CD14-positive monocyte (primary cell): ENCODE data around the gene PDK2. TPM values are rescaled to one million over a fixed set of nuclear protein-coding genes. Genes with fewer than 3 reads are reported as not detected.

Experiments used
- DNase-seq, 3 donors: peaks; one replicate each; pipeline ENCODE4 v3.0.0-alpha.2; 2011 to 2022
- H2AFZ ChIP-seq: 2 replicates; pipeline ENCODE4 v1.6.0; 2012; ENCODE audit warnings: mild to moderate bottlenecking, low read depth, low read length, inconsistent platforms; ENCODE audit not compliant: insufficient read depth, poor library complexity, severe bottlenecking
- H3K27ac ChIP-seq, 2 donors: 1 replicate in 1 of 2; 2 replicates in 1 of 2; pipeline ENCODE4 v1.5.1; 2012 to 2013; ENCODE audit warnings: low read length in 2 of 2, control low read depth in 1 of 2, inconsistent platforms in 1 of 2, low read depth in 1 of 2, mild to moderate bottlenecking in 1 of 2
- H3K27me3 ChIP-seq, 2 donors: one replicate each; pipeline versions ENCODE4 v1.6.0 to v1.6.1; 2011 to 2013; ENCODE audit warnings: low read length in 2 of 2; ENCODE audit not compliant: control insufficient read depth in 2 of 2, insufficient read depth in 2 of 2
- H3K36me3 ChIP-seq, 2 donors: replicated peaks in 1 of 2; 1 replicate in 1 of 2; 2 replicates in 1 of 2; pipeline versions ENCODE4 v1.5.1 to v1.6.1; 2012 to 2013; ENCODE audit warnings: low read length in 2 of 2, control low read depth in 1 of 2, inconsistent platforms in 1 of 2, mild to moderate bottlenecking in 1 of 2; ENCODE audit not compliant: insufficient read depth in 2 of 2, control insufficient read depth in 1 of 2
- H3K4me1 ChIP-seq, 2 donors: 1 replicate in 1 of 2; 2 replicates in 1 of 2; pipeline versions ENCODE4 v1.5.1 to v1.6.1; 2012 to 2013; ENCODE audit warnings: low read length in 2 of 2, control low read depth in 1 of 2, inconsistent platforms in 1 of 2, mild to moderate bottlenecking in 1 of 2, moderate library complexity in 1 of 2; ENCODE audit not compliant: insufficient read depth in 2 of 2, control insufficient read depth in 1 of 2
- H3K4me2 ChIP-seq: replicated peaks from 2 replicates; pipeline ENCODE3; 2012; ENCODE audit warnings: low read length, moderate library complexity, mild to moderate bottlenecking; ENCODE audit not compliant: poor library complexity, severe bottlenecking; ENCODE audit errors: extremely low read depth
- H3K4me3 ChIP-seq, 3 experiments: fragments of 200-600 bp in 1 of 3; sonication (generic) in 1 of 3; replicated peaks in 1 of 3; 1 replicate in 2 of 3; 2 replicates in 1 of 3; pipeline ENCODE4 v1.5.1; 2011 to 2013; ENCODE audit warnings: low read length in 3 of 3, mild to moderate bottlenecking in 3 of 3, control low read depth in 2 of 3, low read depth in 2 of 3, inconsistent platforms in 1 of 3, moderate library complexity in 1 of 3
- H3K79me2 ChIP-seq: 2 replicates; pipeline ENCODE4 v1.6.0; 2012; ENCODE audit warnings: mild to moderate bottlenecking, control low read depth, inconsistent platforms, low read length, moderate library complexity; ENCODE audit not compliant: insufficient read depth
- H3K9ac ChIP-seq: 2 replicates; pipeline ENCODE4 v1.6.0; 2017; ENCODE audit warnings: low read length, mild to moderate bottlenecking; ENCODE audit not compliant: insufficient read depth, poor library complexity, severe bottlenecking
- H3K9me3 ChIP-seq, 2 donors: replicated peaks in 1 of 2; 1 replicate in 1 of 2; 2 replicates in 1 of 2; pipeline versions ENCODE4 v1.5.1 to v1.6.1; 2012 to 2013; ENCODE audit warnings: low read length in 2 of 2, control low read depth in 1 of 2; ENCODE audit not compliant: control insufficient read depth in 1 of 2, insufficient read depth in 1 of 2
- H4K20me1 ChIP-seq: 2 replicates; pipeline ENCODE4 v1.6.0; 2012; ENCODE audit warnings: mild to moderate bottlenecking, low read length, control low read depth, moderate library complexity; ENCODE audit not compliant: insufficient read depth
- H3K27ac Mint-ChIP-seq, 7 donors: one replicate each; pipeline ENCODE4 v1.8.0; 2020; ENCODE audit warnings: mild to moderate bottlenecking in 7 of 7, mixed read lengths in 7 of 7, moderate library complexity in 6 of 7, inconsistent platforms in 2 of 7
- H3K27me3 Mint-ChIP-seq, 3 donors: one replicate each; pipeline ENCODE4 v1.8.0; 2021 to 2022; ENCODE audit warnings: low read depth in 3 of 3, mild to moderate bottlenecking in 3 of 3, mixed read lengths in 3 of 3, moderate library complexity in 3 of 3, inconsistent platforms in 1 of 3
- H3K36me3 Mint-ChIP-seq, 2 donors: one replicate each; pipeline ENCODE4 v1.8.0; 2020; ENCODE audit warnings: mixed read lengths in 2 of 2, inconsistent platforms in 1 of 2, mild to moderate bottlenecking in 1 of 2
- H3K4me1 Mint-ChIP-seq: one replicate; pipeline ENCODE4 v1.8.0; 2020; ENCODE audit warnings: mild to moderate bottlenecking, mixed read lengths
- H3K4me3 Mint-ChIP-seq, 2 donors: one replicate each; pipeline ENCODE4 v1.8.0; 2020; ENCODE audit warnings: mild to moderate bottlenecking in 2 of 2, mixed read lengths in 2 of 2, moderate library complexity in 1 of 2
- H3K9me3 Mint-ChIP-seq, 7 donors: one replicate each; pipeline ENCODE4 v1.8.0; 2020 to 2022; ENCODE audit warnings: mixed read lengths in 7 of 7, mild to moderate bottlenecking in 6 of 7, moderate library complexity in 6 of 7, inconsistent platforms in 2 of 7
- CTCF ChIP-seq: fragments of 200-600 bp; IDR thresholded peaks from one replicate; pipeline ENCODE4 v1.8.0; 2022; ENCODE audit warnings: antibody characterized with exemption, mild to moderate bottlenecking
- WGBS: methylation state at CpG from one replicate; pipeline ENCODE4 v1.1.5; 2013; ENCODE audit warnings: missing lambda C conversion rate; ENCODE audit not compliant: insufficient coverage; 5-methylcytosine and 5-hydroxymethylcytosine counted together
- intact Hi-C, 2 donors: fragments of 100-400 bp; cut with micrococcal nuclease; formaldehyde crosslinking; loops; one replicate each; pipeline versions ENCODE4 v1.15.0 to v1.15.1; 2023
- polyA plus RNA-seq, 3 donors: library from polyadenylated mRNA; depleted of rRNA in 1 of 3; unstranded in 2 of 3; stranded (reverse) in 1 of 3; fragments of 300-500 nt in 2 of 3; fragments of >200 nt in 1 of 3; fragmentation: Illumina TruSeq in 2 of 3; gene quantifications; 1 replicate in 2 of 3; 2 replicates in 1 of 3; pipeline ENCODE4 v1.2.3, GENCODE V29; 2012 to 2021

The PDK2 gene
- polyA plus RNA-seq, 3 donors = 15.9 to 43.0 (median 23.4) TPM

DNA sequence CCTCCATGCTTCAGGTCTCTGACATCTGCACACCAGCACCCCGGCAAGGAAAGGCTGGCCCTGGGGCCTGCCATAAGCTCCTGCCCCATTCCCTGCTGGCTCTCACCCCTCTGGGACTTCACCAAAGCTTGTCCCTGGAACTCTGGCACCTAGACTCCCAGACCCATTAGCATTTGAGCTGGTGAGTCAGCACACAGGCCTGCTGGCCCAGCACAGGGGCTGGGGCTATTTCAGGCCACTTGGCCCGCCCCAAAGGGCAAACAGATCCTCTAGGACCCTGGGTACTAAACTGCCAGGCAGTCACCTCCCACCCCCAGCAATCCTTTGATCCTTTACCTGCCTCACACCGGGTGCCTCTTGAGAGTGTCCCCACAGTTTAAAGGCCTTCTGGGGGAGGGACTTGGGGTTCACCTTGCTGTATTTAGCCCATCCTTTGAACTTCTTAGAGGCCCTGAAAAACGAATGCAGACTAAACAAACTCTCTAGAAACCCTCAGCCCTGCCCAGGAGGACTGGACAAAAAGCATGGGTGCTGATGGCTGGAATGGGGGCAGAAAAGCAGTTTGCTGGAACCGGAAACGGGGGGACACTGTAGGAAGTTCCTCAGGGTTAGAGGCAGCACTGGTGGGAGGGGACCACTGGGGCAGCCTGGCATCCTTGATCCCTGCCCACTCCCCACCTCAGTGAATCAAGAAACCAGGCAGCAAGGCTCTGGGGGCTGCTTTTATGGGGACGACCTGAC, 38.0 kb downstream of the PDK2 start:
- Histone ChIP-seq H4K20me1 (peaks cover 76% of the 10 kb centered on the region), H3K9me3 (peaks cover 0 to 9% of the 10 kb centered on the region in 2 donors), H3K79me2 (peaks cover 2% of the 10 kb centered on the region), H3K9ac (no peak overlapping the region), H3K27me3 (peaks cover 20 to 32% of the 10 kb centered on the region in 2 donors), H2AFZ (no peak overlapping the region), H3K4me2 (no peak overlapping the region), H3K4me3 (no peak overlapping the region), H3K27ac (no peak overlapping the region), H3K36me3 (peaks cover 47 to 54% of the 10 kb centered on the region in 2 donors), H3K4me1 (peaks cover 16 to 26% of the 10 kb centered on the region in 2 donors)
- DNase-seq = no peak
- H3K27me3 Mint-ChIP-seq = peaks cover 32 to 44% (median 39%) of the 10 kb centered on the region in 3 donors
- WGBS = 82% methylated on average over 3 of the region's 7 CpGs
- no peak for TF ChIP-seq CTCF
- H3K4me3 Mint-ChIP-seq = no peak overlapping the region
- intact Hi-C loops = no loop called here
- peaks cover 28% of the 10 kb centered on the region for H3K4me1 Mint-ChIP-seq
- H3K27ac Mint-ChIP-seq = peak overlapping the region in 4 of 7 donors; percentile 16 to 60 (median 48)
- peaks cover 2 to 19% (median 10%) of the 10 kb centered on the region in 7 donors for H3K9me3 Mint-ChIP-seq
- peaks cover 54 to 64% of the 10 kb centered on the region in 2 donors for H3K36me3 Mint-ChIP-seq

- no peak for TF ChIP-seq CTCF
- peaks cover 55 to 64% of the 10 kb centered on the region in 2 donors for H3K36me3 Mint-ChIP-seq
- H3K9me3 Mint-ChIP-seq = peaks cover 0 to 14% (median 5%) of the 10 kb centered on the region in 7 donors
- peaks cover 82% of the 10 kb centered on the region for H4K20me1 ChIP-seq
- no peak overlapping the region for H3K9ac ChIP-seq
- H2AFZ ChIP-seq = no peak overlapping the region
- no peak overlapping the region for H3K4me3 Mint-ChIP-seq
- H3K27me3 ChIP-seq = peaks cover 14 to 26% of the 10 kb centered on the region in 2 donors
- H3K4me1 Mint-ChIP-seq = peaks cover 23% of the 10 kb centered on the region
- no peak overlapping the region for H3K27ac ChIP-seq
- 69% methylated on average over 8 of the region's 16 CpGs for WGBS
- H3K79me2 ChIP-seq = peaks cover 6% of the 10 kb centered on the region
- peaks cover 11 to 21% of the 10 kb centered on the region in 2 donors for H3K4me1 ChIP-seq
- peaks cover 27 to 38% (median 34%) of the 10 kb centered on the region in 3 donors for H3K27me3 Mint-ChIP-seq
- intact Hi-C loops = no loop called here
- H3K4me2 ChIP-seq = no peak overlapping the region
- no peak overlapping the region for H3K4me3 ChIP-seq
- peaks cover 0 to 4% of the 10 kb centered on the region in 2 donors for H3K9me3 ChIP-seq
- peaks cover 53 to 59% of the 10 kb centered on the region in 2 donors for H3K36me3 ChIP-seq
- no peak for DNase-seq
- H3K27ac Mint-ChIP-seq = no peak overlapping the region
Measured at GRCh38 chr17:50133769-50134099, 38.6 kb downstream of the PDK2 start.
